MM.1S (cell line): Measurements from ENCODE around the gene CREB3L1.

Source experiments
- CTCF ChIP-seq: fragments of 300-600 bp; sonication (generic); IDR thresholded peaks from 2 replicates; pipeline ENCODE4 v1.5.1; 2016; ENCODE audit warnings: antibody characterized with exemption, low read length, mixed read lengths
- EZH2 ChIP-seq: fragments of 300-600 bp; sonication (generic); optimal IDR thresholded peaks from 2 replicates; pipeline ENCODE3; 2017; ENCODE audit warnings: low read depth, mild to moderate bottlenecking, antibody characterized with exemption, low read length, mixed read lengths
- EZH2phosphoT487 ChIP-seq: fragments of 300-600 bp; sonication (generic); IDR thresholded peaks from 2 replicates; pipeline ENCODE4 v1.6.1; 2018; ENCODE audit warnings: antibody characterized with exemption, low read length

- TF ChIP-seq CTCF, result no peak
- no peak for TF ChIP-seq EZH2
- TF ChIP-seq EZH2phosphoT487, result no peak
Measured at GRCh38 chr11:46250745-46251052, 26.8 kb upstream of the CREB3L1 start.
